AG04450 (cell line): ENCODE results near the gene UBE2J1. TPM values are rescaled to one million over a fixed set of nuclear protein-coding genes. Genes with fewer than 3 reads are reported as not detected.

Source experiments
- CTCF ChIA-PET: fragments of 300-600, 350-600 bp; formaldehyde crosslinking; extraction: SDS; loops from one replicate; lab custom pipeline; 2022; ENCODE audit warnings: antibody characterized with exemption, inconsistent platforms; lab: Charles Lee
- POLR2A ChIA-PET: fragments of 350-600 bp; formaldehyde crosslinking; extraction: SDS; loops from one replicate; lab custom pipeline; 2021; ENCODE audit warnings: antibody characterized with exemption, inconsistent platforms; lab: Yijun Ruan, JAX
- DNase-seq: peaks from one replicate; pipeline ENCODE4 v3.0.0-alpha.2; 2011; ENCODE audit warnings: low read depth, low spot score
- H3K27ac ChIP-seq: one replicate; pipeline ENCODE4 v1.5.1; 2012; ENCODE audit warnings: low read depth, low read length, control low read depth
- H3K27me3 ChIP-seq: one replicate; pipeline ENCODE4 v1.6.0; 2012; ENCODE audit warnings: low read length; ENCODE audit not compliant: control insufficient read depth, insufficient read depth
- H3K4me3 ChIP-seq: 2 replicates; pipeline ENCODE4 v1.5.1; 2011; ENCODE audit warnings: mild to moderate bottlenecking, low read depth, low read length, control low read depth
- H3K9me3 ChIP-seq: 2 replicates; pipeline ENCODE4 v1.5.1; 2012; ENCODE audit warnings: low read length; ENCODE audit not compliant: control insufficient read depth, insufficient read depth
- polyA plus RNA-seq: library from polyadenylated mRNA; depleted of rRNA; stranded (reverse); fragments of >200 nt; gene quantifications from 2 replicates; pipeline ENCODE4 v1.2.3, GENCODE V29; 2011
- TF ChIP-seq, protein P1 (sequence below): IDR thresholded peaks from 2 replicates; pipeline ENCODE4 v1.5.1; 2011; ENCODE audit warnings: low read depth, low read length, control low read depth, inconsistent platforms

Gene UBE2J1
- polyA plus RNA-seq, 1 experiment: 49.4 TPM

DNA sequence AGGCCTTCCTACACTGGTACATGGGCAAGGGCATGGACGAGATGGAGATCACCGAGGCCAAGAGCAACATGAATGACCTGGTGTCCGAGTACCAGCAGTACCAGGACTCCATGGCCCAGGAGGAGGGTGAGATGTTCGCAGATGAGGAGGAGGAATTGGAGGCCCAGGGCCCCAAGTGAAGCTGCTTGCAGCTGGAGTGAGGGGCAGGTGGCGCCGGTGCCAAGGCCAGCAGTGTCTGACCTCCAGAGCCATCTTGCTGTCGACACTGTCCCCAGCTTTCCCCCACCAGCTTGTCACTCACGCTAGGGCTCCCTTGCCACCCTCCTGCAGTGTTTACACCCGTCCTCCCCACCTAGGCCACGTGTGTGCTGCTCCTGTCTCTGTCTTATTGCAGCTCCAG, 49.6 kb downstream of the UBE2J1 start:
- no peak overlapping the region for H3K4me3 ChIP-seq
- TF ChIP-seq, protein P1, sequence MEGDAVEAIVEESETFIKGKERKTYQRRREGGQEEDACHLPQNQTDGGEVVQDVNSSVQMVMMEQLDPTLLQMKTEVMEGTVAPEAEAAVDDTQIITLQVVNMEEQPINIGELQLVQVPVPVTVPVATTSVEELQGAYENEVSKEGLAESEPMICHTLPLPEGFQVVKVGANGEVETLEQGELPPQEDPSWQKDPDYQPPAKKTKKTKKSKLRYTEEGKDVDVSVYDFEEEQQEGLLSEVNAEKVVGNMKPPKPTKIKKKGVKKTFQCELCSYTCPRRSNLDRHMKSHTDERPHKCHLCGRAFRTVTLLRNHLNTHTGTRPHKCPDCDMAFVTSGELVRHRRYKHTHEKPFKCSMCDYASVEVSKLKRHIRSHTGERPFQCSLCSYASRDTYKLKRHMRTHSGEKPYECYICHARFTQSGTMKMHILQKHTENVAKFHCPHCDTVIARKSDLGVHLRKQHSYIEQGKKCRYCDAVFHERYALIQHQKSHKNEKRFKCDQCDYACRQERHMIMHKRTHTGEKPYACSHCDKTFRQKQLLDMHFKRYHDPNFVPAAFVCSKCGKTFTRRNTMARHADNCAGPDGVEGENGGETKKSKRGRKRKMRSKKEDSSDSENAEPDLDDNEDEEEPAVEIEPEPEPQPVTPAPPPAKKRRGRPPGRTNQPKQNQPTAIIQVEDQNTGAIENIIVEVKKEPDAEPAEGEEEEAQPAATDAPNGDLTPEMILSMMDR: no peak
- POLR2A ChIA-PET: no interaction called here
- CTCF ChIA-PET: interaction anchor here (1.4 kb wide), 1 partner anchor 9 kb away, joined by 3 read pairs; no protein-coding TSS in a partner anchor
- no peak for DNase-seq
- H3K9me3 ChIP-seq: peaks cover 14% of the 10 kb centered on the region
- H3K27me3 ChIP-seq: peaks cover 56% of the 10 kb centered on the region
- no peak overlapping the region for H3K27ac ChIP-seq

DNA sequence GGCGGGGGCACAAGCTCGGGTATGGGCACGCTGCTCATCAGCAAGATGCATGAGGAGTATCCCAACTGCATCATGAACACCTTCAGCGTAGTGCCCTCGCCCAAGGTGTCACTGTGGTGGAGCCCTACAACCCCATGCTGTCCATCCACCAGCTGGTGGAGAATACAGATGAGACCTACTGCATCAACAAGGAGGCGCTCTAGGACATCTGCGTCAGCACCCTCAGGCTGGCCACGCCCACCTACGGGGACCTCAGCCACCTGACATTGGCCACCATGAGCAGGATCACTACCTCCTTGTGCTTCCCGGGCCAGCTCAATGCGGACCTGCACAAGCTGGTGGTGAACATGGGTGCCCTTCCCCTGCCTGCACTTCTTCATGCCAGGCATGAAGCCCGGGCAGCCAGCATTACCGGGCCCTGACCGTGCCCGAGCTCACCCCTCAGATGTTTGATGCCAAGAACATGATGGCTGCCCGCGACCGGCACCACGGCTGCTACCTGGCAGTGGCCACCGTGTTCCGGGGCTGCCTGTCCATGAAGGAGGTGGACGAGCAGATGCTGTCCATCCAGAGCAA, 50.2 kb downstream of the UBE2J1 start:
- H3K9me3 ChIP-seq: peaks cover 14% of the 10 kb centered on the region
- peaks cover 54% of the 10 kb centered on the region for H3K27me3 ChIP-seq
- CTCF ChIA-PET: interaction anchor here (1.4 kb wide), 1 partner anchor 9 kb away, joined by 3 read pairs; no protein-coding TSS in a partner anchor
- TF ChIP-seq, protein P1: no peak
- POLR2A ChIA-PET: no interaction called here
- no peak for DNase-seq
- H3K27ac ChIP-seq: no peak overlapping the region
- H3K4me3 ChIP-seq: no peak overlapping the region

DNA sequence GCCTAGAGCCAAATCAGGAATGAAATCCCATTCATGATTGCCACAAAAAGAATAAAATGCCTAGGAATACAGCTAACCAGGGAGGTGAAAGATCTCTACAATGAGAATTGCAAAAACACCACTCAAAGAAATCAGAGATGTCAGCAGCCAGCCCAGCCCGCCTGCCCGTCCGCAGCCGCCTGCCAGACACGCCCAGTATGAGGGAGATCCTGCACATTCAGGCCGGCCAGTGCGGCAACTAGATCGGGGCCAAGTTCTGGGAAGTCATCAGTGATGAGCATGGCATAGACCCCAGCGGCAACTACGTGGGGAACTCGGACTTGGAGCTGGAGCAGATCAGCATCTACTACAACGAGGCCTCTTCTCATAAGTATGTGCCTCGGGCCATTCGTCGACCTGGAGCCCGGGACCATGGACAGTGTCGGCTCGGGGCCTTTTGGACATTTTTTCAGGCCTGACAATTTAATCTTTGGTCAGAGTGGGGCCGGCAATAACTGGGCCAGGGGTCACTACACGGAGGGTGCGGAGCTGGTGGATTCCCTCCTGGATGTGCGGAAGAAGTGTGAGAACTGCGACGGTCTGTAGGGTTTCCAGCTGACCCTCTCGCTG, 50.8 kb downstream of the UBE2J1 start:
- DNase-seq: no peak
- no peak overlapping the region for H3K27ac ChIP-seq
- H3K27me3 ChIP-seq: peaks cover 58% of the 10 kb centered on the region
- peaks cover 14% of the 10 kb centered on the region for H3K9me3 ChIP-seq
- no peak overlapping the region for H3K4me3 ChIP-seq
- TF ChIP-seq, protein P1: no peak
- CTCF ChIA-PET: interaction anchor here (1.4 kb wide), 1 partner anchor 10 kb away, joined by 3 read pairs; no protein-coding TSS in a partner anchor
- POLR2A ChIA-PET: no interaction called here

DNA sequence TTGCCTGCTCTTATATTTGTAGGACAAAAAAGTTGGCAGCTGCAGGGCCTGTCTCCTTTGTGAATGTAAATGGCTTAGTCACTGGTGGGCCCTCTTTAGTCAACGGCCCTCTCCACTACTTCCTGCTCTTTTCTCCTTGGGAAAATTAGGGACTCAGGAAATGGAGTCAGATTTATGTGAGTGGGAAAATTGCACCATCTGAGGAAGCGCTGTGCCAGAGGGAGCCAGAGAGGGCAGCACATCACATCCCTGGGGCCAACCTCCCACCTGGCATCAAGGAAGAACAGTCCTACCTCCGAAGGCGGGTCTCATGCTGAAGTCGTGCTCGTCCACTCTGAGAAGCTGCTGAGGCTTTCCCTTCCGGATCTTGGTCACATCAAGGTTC, 53.1 kb downstream of the UBE2J1 start:
- Histone ChIP-seq H3K4me3 (no peak overlapping the region), H3K27ac (no peak overlapping the region), H3K27me3 (peaks cover 54% of the 10 kb centered on the region), H3K9me3 (peaks cover 14% of the 10 kb centered on the region)
- DNase-seq: no peak
- CTCF ChIA-PET: no interaction called here
- POLR2A ChIA-PET: no interaction called here
- TF ChIP-seq, protein P1: no peak; the same call in 1 of the 2 replicates

DNA sequence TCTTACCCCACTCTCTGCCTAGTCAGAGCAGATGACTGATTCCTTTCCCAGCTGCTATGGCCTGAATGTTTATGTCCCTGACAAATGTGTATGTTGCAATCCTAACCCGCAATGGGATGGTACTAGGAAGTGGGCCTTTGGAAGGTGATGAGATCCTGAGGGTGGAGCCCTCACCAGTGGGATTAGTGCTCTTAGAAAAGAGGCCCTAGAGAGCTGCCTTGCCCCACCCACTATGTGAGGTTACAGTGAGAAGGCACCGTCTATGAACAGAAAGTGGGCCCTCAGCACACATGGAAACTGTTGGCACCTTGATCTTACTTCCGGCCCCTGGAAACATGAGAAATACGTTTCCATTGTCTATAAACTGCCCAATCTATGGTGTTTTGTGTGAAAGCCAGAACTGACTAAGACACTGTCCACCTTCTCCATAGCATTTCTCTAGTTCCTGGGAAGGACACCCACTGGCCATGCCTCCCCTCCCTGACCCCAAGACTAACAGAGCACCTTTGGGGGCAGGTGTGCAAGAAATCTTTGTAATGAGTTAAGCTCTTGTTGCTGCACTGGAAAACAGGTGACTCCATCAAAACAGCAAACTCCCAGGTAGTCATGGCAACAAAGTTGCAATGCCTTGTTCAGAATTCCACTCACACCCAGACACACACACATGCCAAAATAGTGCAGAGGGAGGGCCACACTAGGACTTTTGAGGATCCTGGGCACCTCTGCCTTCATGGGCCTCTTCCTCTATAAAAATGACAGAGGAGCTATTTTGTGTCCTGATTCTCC, 53.6 kb downstream of the UBE2J1 start:
- peak; percentile 44 for DNase-seq
- Histone ChIP-seq H3K4me3 (no peak overlapping the region), H3K27ac (no peak overlapping the region), H3K27me3 (peaks cover 57% of the 10 kb centered on the region), H3K9me3 (peaks cover 14% of the 10 kb centered on the region)
- TF ChIP-seq, protein P1: no peak
- ChIA-PET POLR2A (interaction anchor here (1.2 to 1.8 kb wide), 3 partner anchors 54 to 335 kb away, joined by 5 to 8 read pairs (median 5); partner anchors contain the start of genes PNRC1, RNGTT and UBE2J1), CTCF (no interaction called here)
